SH-SY5Y (cell line): ENCODE results near the gene SLC22A5.

Experiments
- GATA2 ChIP-seq: IDR thresholded peaks from 2 replicates; pipeline ENCODE4 v1.6.1; 2011; ENCODE audit warnings: mild to moderate bottlenecking, low read depth, low read length
- GATA3 ChIP-seq: IDR thresholded peaks from 2 replicates; pipeline ENCODE4 v1.6.1; 2011; ENCODE audit warnings: low read depth, mild to moderate bottlenecking, low read length, moderate library complexity

GRCh38 chr5:132364319-132364718 is 5.2 kb upstream of the SLC22A5 start:
- no peak for TF ChIP-seq GATA2
- no peak for TF ChIP-seq GATA3
